Uterus (tissue), 2 donors: ENCODE measurements around the gene DLG5.

ENCODE experiments used
- POLR2A ChIP-seq, 2 donors: fragments of 450-650 bp; IDR thresholded peaks; one replicate each; pipeline ENCODE4 v1.6.1; 2016; ENCODE audit warnings: antibody characterized with exemption in 2 of 2, mild to moderate bottlenecking in 1 of 2, moderate library complexity in 1 of 2
- TF ChIP-seq, protein P1 (sequence below), 4 experiments: fragments of 200-600 bp in 2 of 4; fragments of 450-650 bp in 2 of 4; sonication (generic) in 2 of 4; IDR thresholded peaks; one replicate each; pipeline ENCODE4 v1.5.1; 2016 to 2019; ENCODE audit warnings: antibody characterized with exemption in 4 of 4, mild to moderate bottlenecking in 2 of 4, moderate library complexity in 1 of 4

DNA sequence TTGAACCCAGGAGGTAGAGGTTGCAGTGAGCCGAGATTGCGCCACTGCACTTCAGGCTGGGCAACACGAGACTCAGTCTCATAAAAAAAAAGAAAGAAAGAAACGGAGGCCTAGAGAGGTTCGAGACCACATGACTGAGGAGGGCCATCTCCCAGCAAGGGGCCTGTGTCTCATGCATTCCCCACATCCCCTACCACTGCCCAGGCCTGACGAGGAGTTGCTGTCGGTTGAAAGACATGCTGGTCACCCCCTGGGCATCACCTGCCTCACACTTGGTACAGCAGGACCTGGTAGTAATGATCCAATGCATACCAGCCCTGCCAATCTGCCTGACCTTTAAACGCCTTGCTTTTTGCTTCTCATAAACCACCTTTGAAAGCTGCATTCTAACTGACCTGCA lies 85.9 kb downstream of the DLG5 start:
- TF ChIP-seq, protein P1, sequence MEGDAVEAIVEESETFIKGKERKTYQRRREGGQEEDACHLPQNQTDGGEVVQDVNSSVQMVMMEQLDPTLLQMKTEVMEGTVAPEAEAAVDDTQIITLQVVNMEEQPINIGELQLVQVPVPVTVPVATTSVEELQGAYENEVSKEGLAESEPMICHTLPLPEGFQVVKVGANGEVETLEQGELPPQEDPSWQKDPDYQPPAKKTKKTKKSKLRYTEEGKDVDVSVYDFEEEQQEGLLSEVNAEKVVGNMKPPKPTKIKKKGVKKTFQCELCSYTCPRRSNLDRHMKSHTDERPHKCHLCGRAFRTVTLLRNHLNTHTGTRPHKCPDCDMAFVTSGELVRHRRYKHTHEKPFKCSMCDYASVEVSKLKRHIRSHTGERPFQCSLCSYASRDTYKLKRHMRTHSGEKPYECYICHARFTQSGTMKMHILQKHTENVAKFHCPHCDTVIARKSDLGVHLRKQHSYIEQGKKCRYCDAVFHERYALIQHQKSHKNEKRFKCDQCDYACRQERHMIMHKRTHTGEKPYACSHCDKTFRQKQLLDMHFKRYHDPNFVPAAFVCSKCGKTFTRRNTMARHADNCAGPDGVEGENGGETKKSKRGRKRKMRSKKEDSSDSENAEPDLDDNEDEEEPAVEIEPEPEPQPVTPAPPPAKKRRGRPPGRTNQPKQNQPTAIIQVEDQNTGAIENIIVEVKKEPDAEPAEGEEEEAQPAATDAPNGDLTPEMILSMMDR (IDR thresholded peaks at IDR 0.05) = no peak
- TF ChIP-seq POLR2A (IDR thresholded peaks at IDR 0.05) = no peak
